GM21360 (cell line): Measurements from ENCODE around the gene ZNF816.
"Not testable (repeated sequence)": the region's sequence is repeated elsewhere in the genome, so short reads cannot be mapped to it uniquely, and the experiment has no call there.

Experiments used
- ATAC-seq: cut with Tn5 transposase; IDR thresholded peaks from one replicate; pipeline ENCODE4 v1.9.1; 2021; ENCODE audit warnings: mild to moderate bottlenecking, moderate library complexity; ENCODE audit not compliant: unreplicated experiment

The ZNF816 gene

GRCh38 chr19:52962394-52963246 is at the start of gene ZNF816:
ZNF816 (minus strand) TSS chr19:52962881; CDS start chr19:52956089, 6,792 bp downstream.
- ATAC-seq = peak; percentile 93

GRCh38 chr19:53012006-53012405 is 49.3 kb upstream of the ZNF816 start:
- no peak for ATAC-seq

GRCh38 chr19:53010494-53010893 is 47.8 kb upstream of the ZNF816 start:
- no peak for ATAC-seq

GRCh38 chr19:53008061-53008778 is 45.5 kb upstream of the ZNF816 start:
- ATAC-seq = no peak

- ATAC-seq = no peak
Observed at GRCh38 chr19:53007606-53008005, 44.9 kb upstream of the ZNF816 start.

GRCh38 chr19:53007200-53007599 is 44.5 kb upstream of the ZNF816 start:
- ATAC-seq = no peak

GRCh38 chr19:53004242-53004641 is 41.6 kb upstream of the ZNF816 start:
- no peak for ATAC-seq

- ATAC-seq = no peak
Observed at GRCh38 chr19:53002479-53002878, 39.8 kb upstream of the ZNF816 start.

GRCh38 chr19:52997975-52998374 is 35.3 kb upstream of the ZNF816 start:
- ATAC-seq = no peak

GRCh38 chr19:52995711-52996110 is 33.0 kb upstream of the ZNF816 start:
- no peak for ATAC-seq

GRCh38 chr19:52993342-52994178 is 30.9 kb upstream of the ZNF816 start:
- ATAC-seq = no peak

GRCh38 chr19:52992109-52993004 is 29.7 kb upstream of the ZNF816 start:
- no peak for ATAC-seq

- ATAC-seq = no peak
Observed at GRCh38 chr19:52991484-52991883, 28.8 kb upstream of the ZNF816 start.

GRCh38 chr19:52990759-52991418 is 28.2 kb upstream of the ZNF816 start:
- no peak for ATAC-seq

GRCh38 chr19:52988506-52988905 is 25.8 kb upstream of the ZNF816 start:
- ATAC-seq = no peak

GRCh38 chr19:52987221-52987620 is 24.5 kb upstream of the ZNF816 start:
- ATAC-seq = no peak

- ATAC-seq = not testable (repeated sequence)
Observed at GRCh38 chr19:52983167-52983566, 20.5 kb upstream of the ZNF816 start.

- no peak for ATAC-seq
Observed at GRCh38 chr19:52981329-52981728, 18.6 kb upstream of the ZNF816 start.

- ATAC-seq = no peak
Observed at GRCh38 chr19:52967772-52968171, 5.1 kb upstream of the ZNF816 start.

GRCh38 chr19:52963247-52963618 is 552 bp upstream of the ZNF816 start:
- peak; percentile 17 for ATAC-seq
